DOHH2 (cell line): ENCODE measurements around the gene MAOA.

ENCODE experiments used
- CTCF ChIP-seq: fragments of 200-600 bp; sonication (generic); IDR thresholded peaks from one replicate; pipeline ENCODE4 v1.5.1; 2014; ENCODE audit warnings: antibody characterized with exemption, mild to moderate bottlenecking, low read depth, low read length; ENCODE audit not compliant: poor library complexity, severe bottlenecking
- EZH2phosphoT487 ChIP-seq: fragments of 200-600 bp; sonication (generic); IDR thresholded peaks from 2 replicates; pipeline ENCODE4 v1.6.1; 2017; ENCODE audit warnings: borderline replicate concordance, mild to moderate bottlenecking, antibody characterized with exemption, low read length, moderate library complexity, mixed read lengths

- TF ChIP-seq CTCF (no peak), EZH2phosphoT487 (no peak)
These were observed 72.9 kb downstream of the MAOA start for GRCh38 chrX:43728966-43729365.
